Inferior parietal cortex (tissue), 1 donor: ENCODE measurements around the gene FNDC3B.

ENCODE experiments used
- DNase-seq: peaks from one replicate; pipeline ENCODE4 v3.0.0-alpha.2; 2016; ENCODE audit errors: extremely low spot score

The FNDC3B gene

GRCh38 chr3:172170073-172170709 is 130.8 kb downstream of the FNDC3B start:
- DNase-seq, result no peak

GRCh38 chr3:172170841-172171240 is 131.5 kb downstream of the FNDC3B start:
- DNase-seq, result no peak

DNA sequence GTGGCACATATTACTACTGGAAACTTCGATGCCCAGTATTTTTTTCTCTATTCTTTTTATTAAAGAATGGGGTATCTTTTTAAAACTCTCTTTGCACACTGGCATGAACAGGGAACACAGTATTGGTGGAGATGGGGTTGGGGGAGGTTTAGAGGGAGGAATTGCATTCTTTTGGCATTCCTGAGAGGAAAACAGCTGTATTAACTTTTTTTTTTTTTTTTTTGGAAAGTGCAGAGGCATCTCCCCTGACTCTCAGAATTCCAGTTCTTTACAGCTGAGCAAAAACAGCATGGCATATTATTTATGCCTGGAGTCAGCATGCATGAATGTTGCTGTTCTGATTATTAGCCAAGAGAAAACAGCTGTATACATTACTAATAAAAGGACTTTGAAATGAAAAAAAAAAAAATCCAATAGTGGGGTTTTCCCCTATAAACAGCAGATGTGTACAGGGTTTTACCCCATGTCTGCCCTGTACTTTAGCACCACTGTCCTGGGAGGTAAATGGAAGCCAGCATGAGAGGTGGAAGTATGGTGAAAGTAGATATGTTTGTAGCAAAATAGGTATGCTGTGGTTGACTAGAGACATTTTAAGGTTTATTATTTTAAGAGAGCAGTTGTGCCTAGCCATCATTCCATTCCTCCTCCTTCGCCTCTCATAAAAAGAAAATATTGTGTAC is 132.2 kb downstream of the FNDC3B start:
- no peak for DNase-seq

- peak; percentile 19 for DNase-seq
Observed at GRCh38 chr3:172173316-172174254, 134.2 kb downstream of the FNDC3B start.

DNA sequence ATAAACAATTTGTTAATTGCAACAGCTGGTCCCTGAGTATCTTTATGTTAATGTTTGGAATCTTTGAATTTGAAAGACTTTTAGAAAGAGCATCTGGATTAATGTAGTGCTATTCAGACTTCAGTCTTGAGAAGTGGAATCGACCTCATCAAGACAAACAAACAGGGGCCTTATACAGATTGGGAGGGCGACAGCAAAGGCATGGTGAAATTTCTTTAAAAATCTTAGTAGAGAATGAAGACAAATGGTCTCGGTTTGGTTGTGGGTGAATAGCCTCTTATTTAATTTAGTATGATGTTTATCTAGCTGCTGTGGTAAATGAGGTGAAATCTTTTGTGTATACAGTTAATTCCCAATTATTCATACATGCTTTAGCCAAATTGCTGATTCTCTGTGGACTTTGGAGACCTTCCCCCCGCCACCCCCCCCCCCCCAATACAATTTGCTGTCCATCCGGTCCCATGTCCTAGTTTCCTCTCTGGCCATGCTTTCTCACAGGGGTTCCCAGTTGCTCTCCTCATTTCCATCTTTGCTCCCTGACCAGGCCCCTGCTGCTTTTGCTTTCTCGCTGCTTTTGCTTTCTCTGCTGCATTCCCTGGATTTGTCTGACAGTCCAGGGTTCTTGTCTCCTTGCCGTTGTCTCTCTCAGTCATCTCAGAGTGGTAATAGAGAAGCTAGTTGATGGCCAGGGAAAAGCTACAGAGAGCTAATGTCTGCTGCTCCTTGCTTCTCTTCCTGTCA is 135.3 kb downstream of the FNDC3B start:
- no peak for DNase-seq

- DNase-seq, result no peak
Observed at GRCh38 chr3:172175254-172175599, 135.8 kb downstream of the FNDC3B start.

DNA sequence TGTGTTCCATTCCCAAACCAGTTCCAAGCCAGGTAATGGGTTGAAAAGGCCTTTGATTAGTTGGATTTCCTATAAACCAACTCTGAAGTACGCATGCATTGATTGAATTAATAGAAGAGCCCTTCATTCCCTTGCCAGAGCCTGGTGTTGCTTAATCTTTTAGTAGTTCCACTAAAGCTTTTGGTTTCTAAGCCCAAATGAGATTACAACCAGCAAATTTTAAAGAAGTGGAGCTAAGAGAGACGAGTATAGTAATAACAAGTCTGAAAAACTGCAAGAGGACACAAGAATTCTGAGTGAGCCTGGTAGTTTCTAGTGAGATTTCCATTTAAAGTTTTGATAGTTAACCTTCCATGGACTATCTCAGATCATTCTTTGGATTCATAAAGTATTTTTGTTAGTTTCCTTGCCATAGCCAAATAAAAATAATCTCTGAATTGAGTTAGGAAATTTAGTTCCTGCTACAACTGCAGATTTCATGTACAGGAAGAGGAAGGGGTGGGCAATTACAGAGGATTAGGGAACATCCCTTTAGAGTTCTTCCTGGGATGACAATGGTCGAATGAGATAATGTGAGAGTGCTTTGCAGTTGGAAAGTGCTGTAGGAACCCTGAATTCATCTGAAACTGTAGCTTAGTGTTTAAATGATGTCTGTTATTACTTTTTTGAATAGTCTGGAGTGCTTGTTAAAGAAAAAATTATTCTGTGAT is 136.8 kb downstream of the FNDC3B start:
- DNase-seq, result no peak

DNA sequence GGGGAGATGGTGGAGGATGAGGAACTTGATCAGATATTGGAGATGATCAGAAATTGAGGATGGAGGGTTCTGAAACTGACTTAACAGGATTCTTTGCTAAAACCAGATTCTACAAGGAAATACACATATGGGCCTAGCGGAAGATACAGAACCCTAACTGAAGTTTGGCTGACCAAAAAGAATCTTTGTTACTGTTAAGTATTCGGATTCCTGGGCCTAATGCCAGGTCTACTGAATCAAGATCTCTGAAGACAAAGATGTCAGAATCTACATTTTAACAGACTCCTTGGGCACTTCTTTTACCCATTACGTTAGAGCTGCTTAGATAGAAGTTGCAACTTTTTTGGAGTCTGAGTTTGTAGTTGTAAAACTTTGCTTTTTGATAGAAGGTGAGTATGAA is 137.7 kb downstream of the FNDC3B start:
- no peak for DNase-seq

- no peak for DNase-seq
Observed at GRCh38 chr3:172177803-172178316, 138.5 kb downstream of the FNDC3B start.

DNA sequence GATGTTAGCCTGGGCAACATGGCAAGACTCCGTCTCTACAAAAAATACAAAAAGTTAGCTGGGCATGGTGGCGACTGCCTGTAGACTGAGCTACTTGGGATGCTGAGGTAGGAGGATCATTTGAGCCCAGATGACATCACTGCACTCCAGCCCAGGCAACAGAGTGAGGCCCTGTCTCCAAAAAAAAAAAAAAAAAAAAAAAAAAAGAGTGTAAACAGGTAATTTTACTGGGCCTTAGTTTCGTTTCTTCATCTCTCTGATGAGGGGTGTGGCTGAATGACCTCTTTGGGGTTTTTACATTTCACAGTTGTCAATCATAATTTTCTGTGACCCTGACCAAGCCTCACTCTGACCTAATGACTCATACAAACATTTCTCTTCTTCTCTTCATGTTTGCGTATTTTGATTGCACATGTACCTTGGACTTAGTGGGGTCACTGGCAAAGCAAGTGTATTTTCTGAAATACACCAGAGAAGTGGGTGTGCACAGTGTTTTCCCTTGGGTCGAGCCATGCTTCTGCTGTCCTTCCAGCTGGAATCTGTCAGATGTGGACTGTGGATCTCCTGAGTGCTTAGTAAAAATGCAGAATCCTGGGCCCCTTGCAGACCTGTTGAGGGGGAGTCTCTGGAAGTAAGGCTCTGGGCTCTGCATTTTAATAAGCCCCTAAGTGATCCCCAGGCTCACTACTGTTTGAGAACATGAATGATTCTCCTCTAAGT is 140.5 kb downstream of the FNDC3B start:
- DNase-seq, result no peak

DNA sequence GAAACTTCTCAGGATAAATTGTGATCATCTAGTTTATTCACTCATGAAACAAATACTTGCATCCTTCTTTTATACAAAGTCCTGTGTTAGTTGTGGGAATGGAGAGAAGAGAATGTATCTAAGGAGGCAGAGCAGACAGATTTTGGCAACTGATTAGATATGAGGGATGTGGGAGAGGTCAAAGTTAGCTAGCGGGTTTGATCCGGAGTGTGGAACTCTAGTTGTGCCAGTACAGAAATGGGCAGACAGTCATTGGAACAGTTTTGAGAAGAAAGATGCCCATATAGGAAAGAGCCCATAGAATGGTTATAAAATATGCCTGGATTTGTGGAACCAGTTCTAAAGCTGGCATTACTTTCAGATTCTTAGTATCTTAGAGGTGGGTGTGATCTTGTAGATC is 141.1 kb downstream of the FNDC3B start:
- no peak for DNase-seq

- DNase-seq, result no peak
Observed at GRCh38 chr3:172181932-172182586, 142.7 kb downstream of the FNDC3B start.

DNA sequence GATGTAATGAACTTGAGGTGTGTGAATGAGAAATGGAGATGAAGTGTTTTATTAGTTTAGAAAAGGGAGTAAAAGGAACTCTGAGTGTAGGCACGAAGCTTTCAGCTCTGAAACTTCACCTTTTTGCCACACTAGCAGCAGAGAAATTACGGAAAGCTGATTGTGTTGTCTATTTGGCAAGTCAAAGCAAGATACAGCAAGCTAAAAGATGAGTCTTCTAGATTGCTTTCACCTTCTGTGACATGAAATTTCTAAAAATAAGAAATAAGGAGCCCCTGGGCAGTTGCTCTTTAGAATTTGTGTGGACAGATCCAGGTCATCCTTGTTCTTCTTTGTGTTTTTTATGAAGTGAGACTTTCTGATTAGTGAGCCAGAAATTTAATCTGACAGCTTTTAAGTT is 143.4 kb downstream of the FNDC3B start:
- DNase-seq, result no peak

- DNase-seq, result no peak
Observed at GRCh38 chr3:172184106-172184822, 144.9 kb downstream of the FNDC3B start.

DNA sequence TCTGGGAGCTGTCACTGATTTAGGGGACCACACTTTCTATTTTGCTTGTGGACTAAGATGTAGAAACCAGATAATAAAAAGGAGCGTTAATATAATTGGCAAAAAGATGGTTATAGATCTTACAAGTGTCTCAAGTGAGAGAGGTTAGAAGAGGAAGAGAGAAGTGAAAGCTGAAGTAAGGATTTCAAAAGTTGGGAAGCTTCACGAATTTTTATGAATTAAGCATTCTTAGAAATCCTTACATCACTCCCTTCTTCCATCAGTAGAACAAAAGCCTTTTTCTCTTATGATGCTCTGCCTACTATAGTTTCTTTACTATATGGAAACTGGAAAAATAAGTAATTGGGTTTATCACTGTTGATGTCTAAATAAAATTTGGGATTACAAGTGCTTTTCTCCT is 146.5 kb downstream of the FNDC3B start:
- no peak for DNase-seq

- no peak for DNase-seq
Observed at GRCh38 chr3:172186607-172187006, 147.2 kb downstream of the FNDC3B start.

- no peak for DNase-seq
Observed at GRCh38 chr3:172187511-172187910, 148.1 kb downstream of the FNDC3B start.

- DNase-seq, result no peak
Observed at GRCh38 chr3:172188511-172188910, 149.1 kb downstream of the FNDC3B start.

- no peak for DNase-seq
Observed at GRCh38 chr3:172189213-172189612, 149.8 kb downstream of the FNDC3B start.
